Measurements from ENCODE around the gene CLEC4M.

DNA sequence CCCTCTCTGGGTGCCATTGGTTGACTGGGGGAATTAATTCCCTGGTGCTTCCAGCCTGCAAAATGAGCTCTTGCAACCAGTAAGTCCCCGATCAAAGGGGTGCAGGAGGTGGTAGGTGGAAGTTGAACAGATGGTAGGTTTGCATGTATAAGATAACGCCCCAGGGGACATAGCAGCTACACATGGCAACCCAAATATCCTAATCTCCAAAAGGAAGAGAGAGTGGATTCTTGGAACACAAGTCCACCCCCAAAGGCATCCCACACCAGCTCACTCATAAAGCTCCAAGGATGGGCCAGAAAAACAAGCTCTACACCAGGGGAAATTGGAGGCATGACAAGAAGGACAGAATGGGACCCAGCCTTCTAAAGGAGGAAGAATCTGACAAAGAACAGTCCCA, 20.5 kb upstream of the CLEC4M start:
- TF ChIP-seq, protein P1, sequence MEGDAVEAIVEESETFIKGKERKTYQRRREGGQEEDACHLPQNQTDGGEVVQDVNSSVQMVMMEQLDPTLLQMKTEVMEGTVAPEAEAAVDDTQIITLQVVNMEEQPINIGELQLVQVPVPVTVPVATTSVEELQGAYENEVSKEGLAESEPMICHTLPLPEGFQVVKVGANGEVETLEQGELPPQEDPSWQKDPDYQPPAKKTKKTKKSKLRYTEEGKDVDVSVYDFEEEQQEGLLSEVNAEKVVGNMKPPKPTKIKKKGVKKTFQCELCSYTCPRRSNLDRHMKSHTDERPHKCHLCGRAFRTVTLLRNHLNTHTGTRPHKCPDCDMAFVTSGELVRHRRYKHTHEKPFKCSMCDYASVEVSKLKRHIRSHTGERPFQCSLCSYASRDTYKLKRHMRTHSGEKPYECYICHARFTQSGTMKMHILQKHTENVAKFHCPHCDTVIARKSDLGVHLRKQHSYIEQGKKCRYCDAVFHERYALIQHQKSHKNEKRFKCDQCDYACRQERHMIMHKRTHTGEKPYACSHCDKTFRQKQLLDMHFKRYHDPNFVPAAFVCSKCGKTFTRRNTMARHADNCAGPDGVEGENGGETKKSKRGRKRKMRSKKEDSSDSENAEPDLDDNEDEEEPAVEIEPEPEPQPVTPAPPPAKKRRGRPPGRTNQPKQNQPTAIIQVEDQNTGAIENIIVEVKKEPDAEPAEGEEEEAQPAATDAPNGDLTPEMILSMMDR (optimal IDR thresholded peaks at IDR 0.05 in 1 of 3, IDR thresholded peaks at IDR 0.05 in 1 of 3, conservative IDR thresholded peaks at IDR 0.05 in 1 of 3; ENCODE audit: extremely low read depth in 1 of 3, insufficient read depth in 2 of 3, low read length in 3 of 3), result no peak
- TF ChIP-seq EZH2 (IDR thresholded peaks at IDR 0.05; ENCODE audit: low read length), result no peak
